ENCODE data around the gene ANKS3. TPM values are rescaled to one million over a fixed set of nuclear protein-coding genes. Genes with fewer than 3 reads are reported as not detected.

The ANKS3 gene
- polyA plus RNA-seq, 1 donor (not counting 4 experiments of a cell fraction or from before 2014, with no cell fraction given), result 11.7 TPM

DNA sequence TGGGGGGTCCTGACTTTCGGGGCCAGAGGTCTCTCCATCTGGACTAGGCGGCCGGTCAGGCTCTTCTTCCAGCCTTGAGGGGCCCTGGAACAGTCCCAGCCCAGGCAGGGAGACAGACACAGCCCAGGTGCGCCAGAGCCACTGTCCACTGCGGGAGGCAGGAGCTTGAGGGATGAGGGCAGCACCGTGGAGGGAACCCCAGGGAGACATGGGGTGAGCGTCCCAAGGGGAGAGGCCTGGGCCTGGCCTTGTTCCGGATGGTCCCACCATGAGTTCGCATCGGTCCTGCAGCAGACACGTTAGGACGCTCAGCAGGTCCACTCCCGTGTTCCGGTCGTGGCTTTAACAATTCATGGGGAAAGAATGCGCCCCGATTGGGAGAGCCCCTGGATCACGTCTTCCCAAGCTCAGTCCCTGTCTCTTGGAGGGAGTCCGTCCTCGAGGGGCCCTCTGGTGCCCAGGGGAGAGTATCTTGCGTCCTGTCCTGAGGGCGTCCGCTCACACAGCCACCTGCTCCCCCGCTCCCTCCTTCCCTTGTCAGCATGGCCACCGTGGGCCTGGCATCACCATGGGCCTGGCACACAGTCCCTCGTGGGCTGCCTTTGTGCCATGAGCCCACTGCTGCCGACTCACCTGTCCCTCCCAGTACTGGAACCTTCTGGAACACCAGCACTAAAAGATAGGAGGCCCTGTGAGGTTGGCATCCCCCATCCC is 47.4 kb downstream of the ANKS3 start:
- no peak overlapping the region for H3K27ac ChIP-seq (ENCODE audit: control insufficient read depth, insufficient read depth, low read length)
- TF ChIP-seq, protein P1, sequence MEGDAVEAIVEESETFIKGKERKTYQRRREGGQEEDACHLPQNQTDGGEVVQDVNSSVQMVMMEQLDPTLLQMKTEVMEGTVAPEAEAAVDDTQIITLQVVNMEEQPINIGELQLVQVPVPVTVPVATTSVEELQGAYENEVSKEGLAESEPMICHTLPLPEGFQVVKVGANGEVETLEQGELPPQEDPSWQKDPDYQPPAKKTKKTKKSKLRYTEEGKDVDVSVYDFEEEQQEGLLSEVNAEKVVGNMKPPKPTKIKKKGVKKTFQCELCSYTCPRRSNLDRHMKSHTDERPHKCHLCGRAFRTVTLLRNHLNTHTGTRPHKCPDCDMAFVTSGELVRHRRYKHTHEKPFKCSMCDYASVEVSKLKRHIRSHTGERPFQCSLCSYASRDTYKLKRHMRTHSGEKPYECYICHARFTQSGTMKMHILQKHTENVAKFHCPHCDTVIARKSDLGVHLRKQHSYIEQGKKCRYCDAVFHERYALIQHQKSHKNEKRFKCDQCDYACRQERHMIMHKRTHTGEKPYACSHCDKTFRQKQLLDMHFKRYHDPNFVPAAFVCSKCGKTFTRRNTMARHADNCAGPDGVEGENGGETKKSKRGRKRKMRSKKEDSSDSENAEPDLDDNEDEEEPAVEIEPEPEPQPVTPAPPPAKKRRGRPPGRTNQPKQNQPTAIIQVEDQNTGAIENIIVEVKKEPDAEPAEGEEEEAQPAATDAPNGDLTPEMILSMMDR (optimal IDR thresholded peaks at IDR 0.05 in 1 of 3, IDR thresholded peaks at IDR 0.05 in 1 of 3, conservative IDR thresholded peaks at IDR 0.05 in 1 of 3; ENCODE audit: extremely low read depth in 1 of 3, insufficient read depth in 2 of 3, low read length in 3 of 3), result no peak
- no peaks in the 10 kb centered on the region for H3K27me3 ChIP-seq (ENCODE audit: control insufficient read depth, extremely low read depth, insufficient read depth, low read length)
- H3K4me1 ChIP-seq (ENCODE audit: control insufficient read depth, extremely low read depth, insufficient read depth, low read length), result peaks cover 7% of the 10 kb centered on the region
- no peak overlapping the region for H2AFZ ChIP-seq (ENCODE audit: control insufficient read depth, low read length)
- no peak overlapping the region for H3K9ac ChIP-seq (ENCODE audit: control insufficient read depth, extremely low read depth, insufficient read depth, low read length)
- H3K79me2 ChIP-seq (ENCODE audit: control insufficient read depth, insufficient read depth, low read length), result no peaks in the 10 kb centered on the region
- no peak overlapping the region for H3K4me3 ChIP-seq (ENCODE audit: control insufficient read depth in 2 of 3, extremely low read depth in 1 of 3, insufficient read depth in 2 of 3, low read depth in 1 of 3, low read length in 3 of 3)
- no peak overlapping the region for H3K4me2 ChIP-seq (ENCODE audit: control insufficient read depth, extremely low read depth, insufficient read depth, low read depth, low read length)
- H3K9me1 ChIP-seq (ENCODE audit: control insufficient read depth, extremely low read depth, insufficient read depth, low read length), result no peaks in the 10 kb centered on the region
- DNase-seq (ENCODE audit: low read depth, low spot score) (no peak), FAIRE-seq (no peak)
- H3K36me3 ChIP-seq (ENCODE audit: control insufficient read depth in 2 of 2, extremely low read depth in 1 of 2, insufficient read depth in 2 of 2, low read length in 2 of 2), result peaks cover 12 to 40% of the 10 kb centered on the region in 2 experiments
- dilution Hi-C loops (cut with MboI; ENCODE audit: extremely low pct_ligation_motif_present, low sequenced_read_pairs), result no loop called here
- no peaks in the 10 kb centered on the region for H3K9me3 ChIP-seq (ENCODE audit: control insufficient read depth, low read depth, low read length)
- H4K20me1 ChIP-seq (ENCODE audit: control insufficient read depth, extremely low read depth, insufficient read depth, low read length), result no peaks in the 10 kb centered on the region

DNA sequence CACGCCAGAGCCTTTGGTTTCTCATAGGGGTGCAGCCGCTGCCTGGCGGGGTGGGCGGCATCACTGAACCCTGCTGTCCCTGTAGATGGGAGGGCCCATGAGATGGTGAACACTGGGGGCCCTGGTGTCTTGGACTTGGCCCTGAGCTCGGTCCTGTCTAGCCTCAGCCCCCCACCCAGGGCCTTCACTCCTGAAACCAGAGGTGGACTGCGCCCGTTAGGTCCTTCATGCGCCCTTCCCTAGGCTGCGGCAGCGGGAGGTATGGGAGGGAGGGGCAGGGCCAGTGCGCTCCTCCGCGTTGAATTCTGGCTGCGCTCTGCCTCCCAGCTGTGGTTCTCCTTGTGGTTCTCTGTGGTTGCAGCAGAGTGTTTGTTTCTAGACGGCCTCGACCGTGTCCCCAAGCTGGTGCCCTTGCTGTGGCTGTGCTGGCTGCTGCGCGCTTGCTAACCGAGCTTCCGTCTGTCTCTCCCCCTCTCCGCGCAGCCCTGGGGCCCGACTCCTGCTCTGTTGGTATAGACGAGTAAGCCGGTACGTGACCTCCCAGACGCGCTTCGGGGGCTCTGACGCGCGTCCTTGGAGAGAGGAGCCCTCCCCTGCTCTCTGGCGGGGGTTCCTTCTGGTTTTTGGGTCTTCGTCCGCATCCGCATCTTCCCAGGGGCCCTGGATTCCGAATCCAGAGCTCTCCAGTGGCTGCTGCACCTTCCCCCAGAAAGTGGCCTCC is 48.1 kb downstream of the ANKS3 start:
- Histone ChIP-seq H3K4me2 (ENCODE audit: control insufficient read depth, extremely low read depth, insufficient read depth, low read depth, low read length) (no peak overlapping the region), H3K9ac (ENCODE audit: control insufficient read depth, extremely low read depth, insufficient read depth, low read length) (no peak overlapping the region), H3K4me1 (ENCODE audit: control insufficient read depth, extremely low read depth, insufficient read depth, low read length) (peaks cover 9% of the 10 kb centered on the region), H3K27ac (ENCODE audit: control insufficient read depth, insufficient read depth, low read length) (no peak overlapping the region), H3K27me3 (ENCODE audit: control insufficient read depth, extremely low read depth, insufficient read depth, low read length) (no peaks in the 10 kb centered on the region), H3K9me1 (ENCODE audit: control insufficient read depth, extremely low read depth, insufficient read depth, low read length) (no peaks in the 10 kb centered on the region), H3K9me3 (ENCODE audit: control insufficient read depth, low read depth, low read length) (no peaks in the 10 kb centered on the region), H3K4me3 (ENCODE audit: control insufficient read depth in 2 of 3, extremely low read depth in 1 of 3, insufficient read depth in 2 of 3, low read depth in 1 of 3, low read length in 3 of 3) (no peak overlapping the region), H2AFZ (ENCODE audit: control insufficient read depth, low read length) (no peak overlapping the region), H4K20me1 (ENCODE audit: control insufficient read depth, extremely low read depth, insufficient read depth, low read length) (no peaks in the 10 kb centered on the region), H3K79me2 (ENCODE audit: control insufficient read depth, insufficient read depth, low read length) (no peaks in the 10 kb centered on the region), H3K36me3 (ENCODE audit: control insufficient read depth in 2 of 2, extremely low read depth in 1 of 2, insufficient read depth in 2 of 2, low read length in 2 of 2) (peaks cover 12 to 38% of the 10 kb centered on the region in 2 experiments)
- FAIRE-seq (no peak), DNase-seq (ENCODE audit: low read depth, low spot score) (no peak)
- TF ChIP-seq, protein P1 (optimal IDR thresholded peaks at IDR 0.05 in 1 of 3, IDR thresholded peaks at IDR 0.05 in 1 of 3, conservative IDR thresholded peaks at IDR 0.05 in 1 of 3; ENCODE audit: extremely low read depth in 1 of 3, insufficient read depth in 2 of 3, low read length in 3 of 3), result no peak
- no peak for TF ChIP-seq EZH2 (IDR thresholded peaks at IDR 0.05; ENCODE audit: low read length)
- dilution Hi-C loops (cut with MboI; ENCODE audit: extremely low pct_ligation_motif_present, low sequenced_read_pairs), result no loop called here

All from keratinocyte (primary cell).